ENCODE measurements around the gene SLC33A1.

The SLC33A1 gene

DNA sequence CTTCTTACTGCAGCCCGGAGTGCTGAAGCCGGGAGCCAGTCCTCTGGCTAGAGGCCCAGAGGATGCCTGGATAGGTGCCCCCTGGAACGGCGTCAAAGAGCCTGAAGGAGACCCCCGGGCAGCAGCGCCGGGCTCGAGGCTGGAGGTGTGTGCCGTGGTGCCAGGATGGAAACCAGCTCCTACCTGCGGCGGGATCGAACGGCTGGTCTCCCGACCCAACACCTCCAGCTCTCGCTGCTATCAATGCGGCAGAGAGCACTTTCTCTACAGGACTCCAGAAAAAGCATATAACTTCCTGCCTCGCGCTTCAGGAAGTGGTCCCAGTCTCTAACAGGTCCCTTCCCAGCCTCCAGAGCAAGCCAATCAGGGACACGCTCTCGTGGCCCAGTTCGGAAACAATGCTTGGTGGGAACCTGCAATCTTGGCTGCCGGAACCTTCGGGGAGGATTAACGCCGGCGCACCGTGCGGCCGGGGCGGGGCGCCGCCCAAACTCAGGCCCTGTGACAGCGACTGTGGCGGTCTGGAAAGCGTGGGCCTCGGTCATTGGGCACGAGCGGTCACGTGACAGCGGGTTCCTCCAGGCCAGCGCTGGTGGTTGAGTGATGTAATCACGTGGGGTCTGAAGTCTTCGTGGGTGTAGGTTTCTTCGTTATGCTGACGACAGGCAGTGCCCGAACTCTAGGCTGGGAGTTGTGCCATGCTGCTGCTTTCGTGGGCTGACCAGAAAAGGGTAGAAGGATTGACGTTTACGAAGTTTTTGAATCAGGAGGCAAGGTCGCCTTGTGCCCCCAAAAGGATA, at the start of gene SLC33A1:
SLC33A1 (minus strand) TSS at position 287 of the 800 bp plus-strand sequence. CDS start 430 bp downstream, outside the sequence.
- peak; percentile 97 for DNase-seq (ENCODE audit: low spot score)
- in situ Hi-C loops (cut with MboI; ENCODE audit: low sequenced_read_pairs, unreplicated experiment), result no loop called here
- TF ChIP-seq, protein P1, sequence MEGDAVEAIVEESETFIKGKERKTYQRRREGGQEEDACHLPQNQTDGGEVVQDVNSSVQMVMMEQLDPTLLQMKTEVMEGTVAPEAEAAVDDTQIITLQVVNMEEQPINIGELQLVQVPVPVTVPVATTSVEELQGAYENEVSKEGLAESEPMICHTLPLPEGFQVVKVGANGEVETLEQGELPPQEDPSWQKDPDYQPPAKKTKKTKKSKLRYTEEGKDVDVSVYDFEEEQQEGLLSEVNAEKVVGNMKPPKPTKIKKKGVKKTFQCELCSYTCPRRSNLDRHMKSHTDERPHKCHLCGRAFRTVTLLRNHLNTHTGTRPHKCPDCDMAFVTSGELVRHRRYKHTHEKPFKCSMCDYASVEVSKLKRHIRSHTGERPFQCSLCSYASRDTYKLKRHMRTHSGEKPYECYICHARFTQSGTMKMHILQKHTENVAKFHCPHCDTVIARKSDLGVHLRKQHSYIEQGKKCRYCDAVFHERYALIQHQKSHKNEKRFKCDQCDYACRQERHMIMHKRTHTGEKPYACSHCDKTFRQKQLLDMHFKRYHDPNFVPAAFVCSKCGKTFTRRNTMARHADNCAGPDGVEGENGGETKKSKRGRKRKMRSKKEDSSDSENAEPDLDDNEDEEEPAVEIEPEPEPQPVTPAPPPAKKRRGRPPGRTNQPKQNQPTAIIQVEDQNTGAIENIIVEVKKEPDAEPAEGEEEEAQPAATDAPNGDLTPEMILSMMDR (IDR thresholded peaks at IDR 0.05; ENCODE audit: borderline replicate concordance, control extremely low read depth, extremely low read depth, insufficient read depth, missing control alignments), result no peak

DNA sequence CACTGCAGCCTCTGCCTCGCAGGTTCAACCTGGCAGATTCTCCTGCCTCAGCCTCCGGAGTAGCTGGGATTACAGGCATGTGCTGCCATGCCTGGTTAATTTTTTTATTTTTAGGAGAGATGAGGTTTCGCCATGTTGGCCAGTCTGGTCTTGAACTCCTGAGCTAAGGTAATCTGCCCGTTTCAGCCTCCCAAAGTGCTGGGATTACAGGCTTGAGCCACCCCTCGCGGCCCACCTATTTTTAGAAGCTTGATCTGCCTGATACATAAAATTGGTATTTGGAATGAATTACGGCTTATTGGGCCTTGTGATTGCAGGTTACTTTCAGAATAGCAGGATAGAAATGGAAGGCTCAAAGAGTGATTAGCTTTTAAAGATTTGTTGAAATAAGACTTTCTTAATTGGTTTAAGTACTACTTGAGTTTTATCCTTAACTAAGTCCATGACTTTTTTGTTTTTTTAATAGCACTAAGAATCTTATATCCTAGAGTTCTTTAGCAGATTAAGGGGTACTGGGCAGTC, 41.2 kb upstream of the SLC33A1 start:
- no peak for DNase-seq (ENCODE audit: low spot score)
- in situ Hi-C loops (cut with MboI; ENCODE audit: low sequenced_read_pairs, unreplicated experiment), result loop anchor here (25.0 kb wide), 1 partner anchor 1583 kb away; the partner anchor contains the start of gene DHX36
- TF ChIP-seq, protein P1 (IDR thresholded peaks at IDR 0.05; ENCODE audit: borderline replicate concordance, control extremely low read depth, extremely low read depth, insufficient read depth, missing control alignments), result no peak

DNA sequence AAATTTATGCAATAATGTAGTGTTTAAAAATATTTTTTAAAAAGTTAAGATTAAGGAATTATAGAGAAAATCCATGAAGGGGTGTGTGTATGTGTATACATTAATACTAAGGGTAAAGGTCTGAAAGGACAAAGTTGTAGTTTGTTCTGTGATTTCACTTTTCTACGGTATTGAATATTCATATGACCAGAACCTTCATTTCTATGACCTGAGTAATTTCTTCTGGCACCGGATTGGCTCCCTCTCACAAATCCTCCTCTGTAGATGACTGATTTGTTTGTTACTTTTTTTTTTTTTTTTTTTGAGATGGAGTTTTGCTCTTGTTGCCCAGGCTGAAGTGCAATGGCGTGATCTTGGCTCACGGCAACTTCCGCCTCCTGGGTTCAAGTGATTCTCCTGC, 37.1 kb upstream of the SLC33A1 start:
- no peak for DNase-seq (ENCODE audit: low spot score)
- TF ChIP-seq, protein P1 (IDR thresholded peaks at IDR 0.05; ENCODE audit: borderline replicate concordance, control extremely low read depth, extremely low read depth, insufficient read depth, missing control alignments), result no peak
- in situ Hi-C loops (cut with MboI; ENCODE audit: low sequenced_read_pairs, unreplicated experiment), result loop anchor here (25.0 kb wide), 1 partner anchor 1579 kb away; the partner anchor contains the start of gene DHX36

DNA sequence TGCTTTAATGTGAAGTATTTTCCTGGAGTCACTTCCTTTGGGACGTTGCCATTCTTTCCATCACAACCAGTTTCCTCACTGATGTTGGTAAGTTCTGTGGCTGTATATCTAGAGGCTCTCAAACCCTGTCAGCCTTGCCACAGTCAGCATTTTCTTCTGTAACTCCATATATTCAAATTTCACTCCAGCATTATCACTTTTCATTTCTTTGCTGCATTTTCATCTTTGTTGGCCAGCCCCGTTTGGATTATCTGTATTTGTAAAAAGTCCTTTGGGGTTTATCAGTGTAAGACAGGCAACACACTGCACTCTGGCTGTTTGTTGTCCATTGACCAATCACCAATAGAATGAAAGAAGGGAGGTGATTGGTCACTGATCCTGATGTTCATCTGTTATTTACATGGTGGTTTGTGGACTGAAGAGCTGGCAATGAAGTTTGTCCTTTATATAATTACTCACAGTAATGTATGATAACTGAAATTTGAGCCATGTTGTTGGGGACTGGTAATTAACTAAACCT, 36.5 kb upstream of the SLC33A1 start:
- no peak for DNase-seq (ENCODE audit: low spot score)

GRCh38 chr3:155889952-155890351, 35.7 kb upstream of the SLC33A1 start:
- in situ Hi-C loops (cut with MboI; ENCODE audit: low sequenced_read_pairs, unreplicated experiment), result loop anchor here (25.0 kb wide), 1 partner anchor 1578 kb away; the partner anchor contains the start of gene DHX36
- DNase-seq (ENCODE audit: low spot score), result no peak
- TF ChIP-seq, protein P1 (IDR thresholded peaks at IDR 0.05; ENCODE audit: borderline replicate concordance, control extremely low read depth, extremely low read depth, insufficient read depth, missing control alignments), result no peak

More for the DNA sequence above, 36.5 kb upstream of the SLC33A1 start:
- in situ Hi-C loops (cut with MboI; ENCODE audit: low sequenced_read_pairs, unreplicated experiment), result loop anchor here (25.0 kb wide), 1 partner anchor 1578 kb away; the partner anchor contains the start of gene DHX36
- TF ChIP-seq, protein P1 (IDR thresholded peaks at IDR 0.05; ENCODE audit: borderline replicate concordance, control extremely low read depth, extremely low read depth, insufficient read depth, missing control alignments), result no peak

DNA sequence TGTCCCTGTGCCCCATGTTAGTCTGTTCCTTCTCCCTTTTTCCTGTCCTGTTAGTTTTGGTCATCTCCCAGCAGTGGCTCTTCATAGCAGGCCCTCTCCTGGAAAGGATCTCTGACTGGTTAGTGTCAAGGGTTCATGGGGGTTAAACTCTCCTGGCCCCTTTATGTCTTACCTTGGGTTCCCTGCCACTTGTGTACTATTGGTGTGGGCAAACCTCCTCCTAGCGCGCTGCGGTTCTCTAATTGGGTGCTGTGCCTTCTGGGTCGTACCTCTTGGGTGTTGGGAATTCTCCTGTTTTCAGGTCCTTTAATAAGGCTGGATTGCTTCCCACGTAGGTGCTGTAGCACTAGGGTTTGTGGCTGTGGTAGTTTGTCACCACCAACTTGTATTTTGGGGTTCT, 35.0 kb upstream of the SLC33A1 start:
- TF ChIP-seq, protein P1 (IDR thresholded peaks at IDR 0.05; ENCODE audit: borderline replicate concordance, control extremely low read depth, extremely low read depth, insufficient read depth, missing control alignments), result no peak
- in situ Hi-C loops (cut with MboI; ENCODE audit: low sequenced_read_pairs, unreplicated experiment), result loop anchor here (25.0 kb wide), 1 partner anchor 1577 kb away; the partner anchor contains the start of gene DHX36
- DNase-seq (ENCODE audit: low spot score), result no peak

Measured in GM13976 (cell line).